NCI-H2227 (cell line): Measurements from ENCODE around the gene TMEM240.
"Not testable (repeated sequence)": the region's sequence is repeated elsewhere in the genome, so short reads cannot be mapped to it uniquely, and the experiment has no call there.

ENCODE experiments used
- DNase-seq: peaks from one replicate; lab custom pipeline; 2025; ENCODE audit not compliant: unreplicated experiment; lab: John Stamatoyannopoulos, UW

The TMEM240 gene

DNA sequence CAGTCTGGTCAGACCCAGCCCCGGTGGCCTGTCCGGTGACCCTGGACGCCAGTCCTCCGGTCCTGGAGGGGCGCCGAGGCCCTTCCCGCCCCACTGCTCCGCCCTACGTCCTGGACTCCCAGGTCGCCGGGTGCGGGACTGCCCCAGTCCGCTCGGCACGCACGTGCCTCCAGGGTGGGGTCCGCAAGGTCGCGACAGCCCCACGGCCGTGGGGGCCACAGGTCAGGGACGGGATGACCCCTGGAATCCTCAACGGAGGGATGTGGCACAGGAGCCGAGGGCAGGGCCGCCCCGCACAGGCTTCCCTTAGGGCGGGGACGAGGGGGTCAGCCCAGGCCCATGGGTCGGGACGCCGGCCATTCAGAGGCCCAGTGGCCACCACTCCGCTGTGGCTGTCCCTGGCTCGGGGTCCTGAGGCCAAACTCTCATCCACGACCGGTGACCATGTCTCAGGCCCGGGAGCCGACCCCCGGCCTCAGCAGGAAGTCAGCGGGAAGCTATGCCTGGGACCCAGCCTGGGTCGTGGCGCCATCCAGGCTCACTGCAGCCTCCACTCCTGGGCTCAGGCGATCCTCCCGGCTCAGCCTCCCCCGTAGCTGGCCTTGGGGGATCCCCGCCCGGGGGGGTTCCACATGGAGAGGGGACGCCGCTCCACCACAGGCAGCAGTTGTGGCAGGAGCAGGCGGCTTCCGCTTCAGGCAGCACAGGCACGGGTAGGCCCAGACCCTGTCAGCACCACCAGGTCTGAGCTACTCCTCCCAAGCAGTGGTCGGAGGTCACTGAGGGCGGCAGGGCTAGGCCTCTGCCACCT is 599 bp upstream of the TMEM240 start:
- DNase-seq = no peak

DNA sequence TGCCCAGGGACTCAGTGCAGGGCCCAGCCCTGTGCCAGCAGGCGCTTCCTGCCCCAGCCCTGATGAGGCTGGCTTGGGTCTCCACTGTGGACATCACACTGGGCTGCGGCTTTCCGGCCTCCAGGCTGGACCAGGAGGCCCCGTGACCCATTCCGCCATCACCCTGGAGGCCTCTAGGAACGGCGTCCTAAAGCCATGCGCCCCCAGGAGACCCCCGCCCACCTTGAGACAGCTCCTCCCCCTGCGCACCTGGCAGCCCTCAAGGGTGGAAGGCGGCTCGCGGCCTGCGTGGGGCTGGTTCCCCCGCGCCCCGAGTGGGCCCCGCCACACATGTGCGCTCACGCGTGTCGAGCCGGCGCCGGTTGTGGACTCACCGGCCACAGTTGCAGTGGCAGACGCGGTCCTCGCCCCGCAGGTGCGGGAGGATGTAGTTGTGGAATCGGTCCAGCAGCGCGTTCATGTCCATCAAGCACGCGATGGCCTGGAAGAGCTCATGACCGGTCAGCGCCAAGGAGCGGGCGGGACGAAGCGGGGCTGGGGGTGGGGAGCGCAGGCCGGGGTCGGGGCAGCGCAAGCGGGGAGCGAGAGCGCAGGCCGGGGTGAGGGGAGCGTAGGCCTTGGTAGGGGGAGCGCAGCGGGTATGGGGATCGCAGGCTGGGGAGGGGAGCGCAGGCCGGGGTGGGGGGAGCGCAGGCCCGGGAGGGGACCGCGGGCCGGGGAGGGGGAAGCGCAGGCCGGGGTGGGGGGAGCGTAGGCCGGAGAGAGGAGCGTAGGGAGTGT is 924 bp downstream of the TMEM240 start:
- peak; percentile 56 for DNase-seq

DNA sequence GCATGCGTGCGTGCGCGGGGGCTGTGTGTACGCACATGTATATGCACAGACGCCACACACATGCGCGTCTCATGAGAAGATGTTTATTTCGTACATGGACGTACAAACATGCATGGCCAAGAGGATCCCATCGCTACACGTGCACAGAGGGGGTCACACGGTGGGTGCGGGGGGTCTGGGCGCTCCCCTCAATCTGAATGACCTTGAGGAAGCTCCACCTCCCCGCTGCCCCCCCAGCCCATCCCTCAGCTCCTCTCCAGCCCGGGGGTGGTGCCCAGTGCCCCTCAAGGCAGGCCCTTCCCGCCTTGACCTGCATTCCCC is 1.5 kb downstream of the TMEM240 start:
- DNase-seq = no peak

GRCh38 chr1:1538334-1538733 is 2.1 kb downstream of the TMEM240 start:
- no peak for DNase-seq

DNA sequence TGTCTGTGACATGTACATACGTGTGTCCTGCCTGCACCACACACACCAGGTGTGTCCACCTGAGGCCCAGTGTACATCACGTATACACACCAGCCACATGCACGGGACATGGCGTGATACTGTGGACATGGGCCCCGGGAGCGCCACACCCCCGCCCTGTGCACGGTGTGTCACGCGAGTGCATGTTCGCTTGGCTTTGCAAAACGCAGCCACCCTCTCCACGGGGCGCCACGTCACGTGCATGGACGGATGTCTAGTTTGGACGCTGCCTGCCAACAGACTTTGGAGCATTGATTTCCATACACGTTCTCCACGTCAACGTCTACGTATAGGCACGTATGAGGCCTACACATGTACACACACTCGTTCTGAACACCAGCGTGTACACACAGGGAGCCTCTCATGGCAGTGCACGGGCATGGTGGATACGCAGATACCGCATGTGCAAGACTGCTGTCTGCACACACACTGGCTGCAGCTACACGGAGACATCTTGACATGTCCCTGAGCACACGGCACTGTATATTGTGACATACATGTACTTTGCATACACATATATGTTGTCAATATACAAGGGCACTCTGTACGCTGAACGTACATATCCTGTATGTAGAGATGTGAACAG is 2.7 kb downstream of the TMEM240 start:
- DNase-seq = no peak

DNA sequence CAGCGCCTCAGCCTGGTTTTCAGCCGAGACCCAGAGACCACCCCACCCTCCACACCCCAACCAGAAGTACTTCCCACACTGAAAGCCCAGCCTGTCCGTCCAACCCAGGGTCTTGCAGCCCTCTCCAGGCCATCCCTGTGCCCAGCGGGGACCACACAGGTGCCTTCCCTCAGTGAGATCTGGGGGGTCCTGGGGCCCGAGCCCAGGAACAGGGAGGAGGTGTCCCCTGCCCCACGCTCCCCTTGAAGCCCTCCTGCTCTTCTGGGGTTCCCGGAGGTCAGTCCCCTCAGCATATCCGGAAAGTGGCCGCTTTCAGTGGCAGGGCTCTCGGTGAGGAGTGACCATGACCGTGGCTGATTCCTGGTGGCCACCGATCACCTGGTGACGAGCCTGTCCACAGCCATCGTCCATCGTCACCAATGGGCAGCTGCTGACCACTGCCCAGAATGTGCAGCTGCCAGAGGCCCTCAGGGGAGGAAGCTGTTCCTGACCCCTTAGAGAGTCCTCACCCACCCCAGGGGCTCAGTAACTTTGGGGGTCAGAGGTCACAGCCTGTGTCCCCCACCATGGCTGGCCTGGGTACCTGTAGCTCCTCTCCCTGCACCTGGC is 3.4 kb downstream of the TMEM240 start:
- no peak for DNase-seq

- DNase-seq = no peak
Measured at GRCh38 chr1:1536019-1536937, 4.1 kb downstream of the TMEM240 start.

DNA sequence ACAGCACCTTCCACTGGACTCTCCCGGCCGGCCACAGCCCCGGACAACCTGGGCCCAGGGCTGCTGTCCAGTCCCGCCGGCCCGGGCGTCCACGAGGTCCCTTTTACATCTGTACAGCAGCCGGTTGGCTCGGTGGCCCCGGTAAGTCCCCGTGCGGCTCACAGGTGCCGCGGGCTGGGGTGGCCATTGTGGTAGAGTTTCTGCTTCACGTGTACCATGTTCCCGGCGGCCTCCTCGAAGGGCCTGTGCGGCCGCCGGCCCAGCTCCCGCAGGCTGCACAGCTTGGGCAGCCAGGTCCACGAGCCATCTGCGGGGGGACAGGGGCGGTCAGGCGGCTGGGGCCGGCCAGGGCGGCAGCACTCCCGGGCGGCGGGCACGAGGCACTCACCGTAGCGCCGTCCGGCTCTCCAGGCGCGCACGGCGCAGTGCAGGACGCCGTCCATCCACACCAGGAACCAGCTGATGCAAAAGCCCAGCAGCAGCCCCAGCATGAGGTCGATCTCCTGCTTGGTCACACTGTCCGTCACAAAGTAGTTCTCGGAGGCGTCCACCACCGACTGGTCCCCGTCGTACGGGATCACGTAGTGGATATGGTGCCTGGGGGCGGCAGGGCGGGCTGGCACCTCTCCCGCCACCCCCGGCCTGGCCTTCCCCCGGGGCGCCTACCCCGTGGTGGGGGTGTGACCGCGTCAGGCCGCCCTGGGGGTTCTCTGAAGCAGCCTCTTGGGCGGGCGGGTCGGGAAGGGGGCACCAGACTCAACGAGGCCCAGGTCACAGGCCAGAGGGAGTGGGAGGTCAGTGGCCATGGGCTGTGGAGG is 5.0 kb downstream of the TMEM240 start:
- no peak for DNase-seq

GRCh38 chr1:1534401-1535154 is 5.8 kb downstream of the TMEM240 start:
- no peak for DNase-seq

DNA sequence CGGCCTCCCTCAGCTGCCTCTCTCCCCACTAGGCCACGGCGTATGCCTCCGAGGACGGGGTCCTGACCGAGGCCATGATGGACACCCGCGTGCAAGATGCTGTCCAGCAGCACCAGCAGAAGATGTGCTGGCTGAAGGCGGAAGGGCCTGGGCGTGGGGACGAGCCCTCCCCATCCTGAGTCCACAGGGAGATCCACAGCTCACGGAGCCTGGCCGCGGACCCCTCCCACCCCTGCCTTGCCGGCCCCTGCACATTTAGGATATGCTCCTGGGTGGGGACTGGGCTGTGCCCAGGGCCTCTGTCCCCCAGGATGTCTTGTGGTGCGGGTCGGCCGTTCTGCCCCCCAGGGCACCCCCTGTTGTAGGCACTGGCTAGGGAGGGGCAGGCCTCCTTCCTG is 6.5 kb downstream of the TMEM240 start:
- DNase-seq = not testable (repeated sequence)

- not testable (repeated sequence) for DNase-seq
Measured at GRCh38 chr1:1533176-1533893, 7.1 kb downstream of the TMEM240 start.

GRCh38 chr1:1531947-1532346 is 8.5 kb downstream of the TMEM240 start:
- DNase-seq = no peak

GRCh38 chr1:1529936-1530335 is 10.5 kb downstream of the TMEM240 start:
- no peak for DNase-seq

GRCh38 chr1:1529321-1529720 is 11.1 kb downstream of the TMEM240 start:
- no peak for DNase-seq

- DNase-seq = no peak
Measured at GRCh38 chr1:1528301-1529267, 11.8 kb downstream of the TMEM240 start.

DNA sequence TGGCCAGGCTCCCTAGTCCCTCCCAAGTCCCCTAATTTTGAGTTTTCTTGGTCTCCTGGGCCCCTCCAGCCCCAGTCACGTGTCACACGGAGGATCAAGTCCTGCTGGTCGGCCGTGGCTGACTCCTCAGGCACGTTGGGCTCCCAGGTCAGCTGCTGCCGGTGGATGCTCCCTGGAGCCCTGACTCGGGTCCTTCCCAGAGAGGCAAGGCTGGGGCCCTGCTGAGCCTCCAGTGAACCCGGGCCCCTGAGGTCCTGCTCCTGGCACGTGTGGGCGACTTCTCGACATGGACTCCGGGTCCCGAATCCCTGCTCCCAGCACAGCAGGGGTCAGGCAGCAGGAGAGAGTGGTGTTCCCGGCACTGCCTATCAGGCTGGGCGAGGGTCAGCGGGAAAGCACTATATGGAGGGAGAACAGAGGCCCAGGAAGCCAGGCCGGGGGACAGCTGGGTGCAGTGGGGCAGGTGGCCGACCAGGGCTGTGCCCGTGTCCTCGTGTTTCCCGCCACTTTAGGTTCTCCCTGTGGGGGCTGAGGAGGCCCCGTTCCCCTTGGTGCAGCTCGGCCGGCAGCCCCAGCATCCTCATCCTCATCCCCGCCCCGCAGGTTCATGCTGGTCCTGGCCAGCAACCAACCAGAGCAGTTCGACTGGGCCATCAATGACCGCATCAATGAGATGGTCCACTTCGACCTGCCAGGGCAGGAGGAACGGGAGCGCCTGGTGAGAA is 13.2 kb downstream of the TMEM240 start:
- no peak for DNase-seq

- DNase-seq = not testable (repeated sequence)
Measured at GRCh38 chr1:1526476-1526875, 13.9 kb downstream of the TMEM240 start.
